A549 (cell line): ENCODE results near the gene GRAMD1A. TPM values are rescaled to one million over a fixed set of nuclear protein-coding genes. Genes with fewer than 3 reads are reported as not detected.

Experiments
- ATAC-seq, 2 experiments: fragments of 200-7000 bp in 1 of 2; fragments of >200 bp in 1 of 2; cut with Nextera tagmentation in 1 of 2; cut with Tn5 transposase in 1 of 2; 3 replicates each; pipeline versions ENCODE4 v1.8.0 to v1.9.1; 2018 to 2020; ENCODE audit warnings: mild to moderate bottlenecking in 1 of 2, moderate library complexity in 1 of 2
- CTCF ChIA-PET: fragments of 300-600 bp; sonication (Branson Sonifier 250); formaldehyde crosslinking; extraction: SDS; loops from one replicate; lab custom pipeline; 2021; ENCODE audit warnings: antibody characterized with exemption, inconsistent platforms; lab: Yijun Ruan, JAX
- POLR2A ChIA-PET: fragments of 350-600 bp; formaldehyde crosslinking; extraction: SDS; loops from one replicate; lab custom pipeline; 2021; ENCODE audit warnings: antibody characterized with exemption, inconsistent platforms; lab: Yijun Ruan, JAX
- DNase-seq, 2 experiments: peaks; one replicate each; pipeline versions ENCODE4 v3.0.0 to v3.0.0-alpha.2; 2011 to 2016; ENCODE audit warnings: low read depth in 1 of 2, low spot score in 1 of 2
- FAIRE-seq: peaks from 2 replicates; lab custom pipeline; 2011; peaks lifted over from hg19 to GRCh38; lab: Jason Lieb, UNC
- H3K27ac ChIP-seq, 2 experiments: fragments of >200 bp; sonication (Bioruptor Twin); formaldehyde crosslinking; 3 replicates each; pipeline ENCODE4 v1.5.1; 2016 to 2017
- H3K4me1 ChIP-seq: fragments of >200 bp; sonication (Bioruptor Twin); formaldehyde crosslinking; 3 replicates; pipeline ENCODE4 v1.6.1; 2016
- H3K4me2 ChIP-seq: fragments of >200 bp; sonication (Bioruptor Twin); formaldehyde crosslinking; 3 replicates; pipeline ENCODE4 v1.6.1; 2016
- H3K4me3 ChIP-seq: fragments of >200 bp; sonication (Bioruptor Twin); formaldehyde crosslinking; 3 replicates; pipeline ENCODE4 v1.5.1; 2016
- H3K9me3 ChIP-seq: fragments of >200 bp; sonication (Bioruptor Twin); formaldehyde crosslinking; 3 replicates; pipeline ENCODE4 v1.6.1; 2016
- BCL3 ChIP-seq: fragments of >200 bp; sonication (Bioruptor Twin); formaldehyde crosslinking; IDR thresholded peaks from 3 replicates; pipeline ENCODE4 v1.6.1; 2016
- BHLHE40 ChIP-seq: IDR thresholded peaks from 2 replicates; pipeline ENCODE4 v1.6.1; 2012; ENCODE audit warnings: low read depth, low read length, inconsistent platforms
- CHD2 ChIP-seq: fragments of 150-350 bp; IDR thresholded peaks from 2 replicates; pipeline ENCODE4 v1.6.1; 2014; ENCODE audit warnings: low read length; ENCODE audit not compliant: partially characterized antibody
- EHF ChIP-seq: fragments of 250-450 bp; sonication (Bioruptor Pico); IDR thresholded peaks from 2 replicates; pipeline ENCODE4 v1.5.0; 2020; ENCODE audit warnings: mild to moderate bottlenecking
- EHMT2 ChIP-seq: fragments of 200-600 bp; sonication (generic); IDR thresholded peaks from 2 replicates; pipeline ENCODE4 v1.6.1; 2016; ENCODE audit warnings: antibody characterized with exemption, low read depth, mild to moderate bottlenecking, moderate library complexity
- EP300 ChIP-seq, 2 experiments: fragments of >200 bp; sonication (Bioruptor Twin); formaldehyde crosslinking; IDR thresholded peaks; 2 replicates in 1 of 2; 3 replicates in 1 of 2; pipeline ENCODE4 v1.6.1; 2016 to 2017
- ESRRA ChIP-seq: fragments of 150-350 bp; IDR thresholded peaks from 2 replicates; pipeline ENCODE4 v1.6.1; 2014; ENCODE audit warnings: mild to moderate bottlenecking, low read length, borderline replicate concordance
- FOSB ChIP-seq: fragments of 250-450 bp; sonication (Bioruptor Pico); IDR thresholded peaks from 2 replicates; pipeline ENCODE4 v1.5.0; 2020; ENCODE audit warnings: mild to moderate bottlenecking, moderate library complexity
- FOSL2 ChIP-seq, 2 experiments: fragments of 450-650 bp in 1 of 2; fragments of >200 bp in 1 of 2; sonication (Bioruptor Twin) in 1 of 2; formaldehyde crosslinking; IDR thresholded peaks; 2 replicates each; pipeline versions ENCODE4 v1.5.0 to v1.6.1; 2016 to 2020; ENCODE audit warnings: mild to moderate bottlenecking in 1 of 2, moderate library complexity in 1 of 2
- GATA3 ChIP-seq: IDR thresholded peaks from 2 replicates; pipeline ENCODE4 v1.6.1; 2012; ENCODE audit warnings: borderline replicate concordance
- HDAC2 ChIP-seq: fragments of 200-600 bp; sonication (generic); IDR thresholded peaks from 2 replicates; pipeline ENCODE4 v1.6.1; 2016
- HEYL ChIP-seq: fragments of 250-450 bp; sonication (Bioruptor Pico); IDR thresholded peaks from 2 replicates; pipeline ENCODE4 v1.8.0; 2021; ENCODE audit warnings: mild to moderate bottlenecking, moderate library complexity
- HOXA7 ChIP-seq: fragments of 250-450 bp; sonication (Bioruptor Pico); IDR thresholded peaks from 2 replicates; pipeline ENCODE4 v1.5.0; 2020; ENCODE audit warnings: mild to moderate bottlenecking, moderate library complexity
- HOXB13 ChIP-seq: fragments of 250-450 bp; sonication (Bioruptor Pico); IDR thresholded peaks from 2 replicates; pipeline ENCODE4 v1.5.0; 2020; ENCODE audit warnings: low read depth, mild to moderate bottlenecking, moderate library complexity
- HOXB5 ChIP-seq: fragments of 250-450 bp; sonication (Bioruptor Pico); IDR thresholded peaks from 2 replicates; pipeline ENCODE4 v1.5.0; 2020; ENCODE audit warnings: mild to moderate bottlenecking, moderate library complexity
- JUN ChIP-seq, 2 experiments: fragments of >200 bp; sonication (Bioruptor Twin); formaldehyde crosslinking; IDR thresholded peaks; 2 replicates in 1 of 2; 3 replicates in 1 of 2; pipeline ENCODE4 v1.6.1; 2016 to 2017
- KDM1A ChIP-seq: fragments of 200-600 bp; sonication (generic); IDR thresholded peaks from 2 replicates; pipeline ENCODE4 v1.6.1; 2016; ENCODE audit warnings: low read depth, mild to moderate bottlenecking
- KDM5A ChIP-seq: fragments of 200-600 bp; sonication (generic); IDR thresholded peaks from 2 replicates; pipeline ENCODE4 v1.6.1; 2016; ENCODE audit warnings: antibody characterized with exemption, mild to moderate bottlenecking
- MAZ ChIP-seq: fragments of 150-350 bp; IDR thresholded peaks from 2 replicates; pipeline ENCODE4 v1.6.1; 2014; ENCODE audit warnings: antibody characterized with exemption, low read depth, low read length, borderline replicate concordance
- NR3C1 ChIP-seq: fragments of >200 bp; sonication (Bioruptor Twin); formaldehyde crosslinking; IDR thresholded peaks from 3 replicates; pipeline ENCODE4 v1.6.1; 2017
- POLR2A ChIP-seq: IDR thresholded peaks from 2 replicates; pipeline ENCODE4 v1.6.1; 2012; ENCODE audit warnings: mild to moderate bottlenecking, low read length
- POLR2AphosphoS2 ChIP-seq: conservative IDR thresholded peaks from 2 replicates; pipeline ENCODE4 v1.6.1; 2012; ENCODE audit warnings: low read length, improper control_type of control experiment, inconsistent platforms
- RARB ChIP-seq: fragments of 250-450 bp; sonication (Bioruptor Pico); IDR thresholded peaks from 2 replicates; pipeline ENCODE4 v1.8.0; 2021; ENCODE audit warnings: mild to moderate bottlenecking, moderate library complexity
- RCOR1 ChIP-seq: fragments of 150-350 bp; IDR thresholded peaks from 2 replicates; pipeline ENCODE4 v1.6.1; 2014; ENCODE audit warnings: antibody characterized with exemption, low read length, low read depth
- REST ChIP-seq: fragments of 200-600 bp; sonication (generic); IDR thresholded peaks from 2 replicates; pipeline ENCODE4 v1.6.1; 2016; ENCODE audit warnings: antibody characterized with exemption, mild to moderate bottlenecking, moderate library complexity
- SMC3 ChIP-seq: fragments of >200 bp; sonication (Bioruptor Twin); formaldehyde crosslinking; IDR thresholded peaks from 3 replicates; pipeline ENCODE4 v1.6.1; 2018; ENCODE audit warnings: inconsistent platforms
- TFCP2L1 ChIP-seq: fragments of 250-450 bp; sonication (Bioruptor Pico); IDR thresholded peaks from 2 replicates; pipeline ENCODE4 v1.5.0; 2021; ENCODE audit warnings: mild to moderate bottlenecking
- ZNF302 ChIP-seq: fragments of 250-450 bp; sonication (Bioruptor Pico); IDR thresholded peaks from 2 replicates; pipeline ENCODE4 v1.9.0; 2021; ENCODE audit warnings: inconsistent platforms, mild to moderate bottlenecking, moderate library complexity
- ZSCAN20 ChIP-seq: fragments of 250-450 bp; sonication (Bioruptor Pico); IDR thresholded peaks from 2 replicates; pipeline ENCODE4 v1.8.0; 2022; ENCODE audit warnings: mild to moderate bottlenecking, moderate library complexity
- WGBS: methylation state at CpG from one replicate; pipeline ENCODE4 v1.1.6; 2017; ENCODE audit errors: missing lambda C conversion rate; 5-methylcytosine and 5-hydroxymethylcytosine counted together
- polyA plus RNA-seq, 4 experiments: library from polyadenylated mRNA; depleted of rRNA in 3 of 4; stranded (reverse); fragments of >200 nt; fragmentation: RNase III in 1 of 4; extraction: RNeasy Plus Mini Kit Qiagen cat#74134 plus additional on column Dnase treatment in 1 of 4; gene quantifications; 2 replicates in 3 of 4; 3 replicates in 1 of 4; pipeline ENCODE4 v1.2.3, GENCODE V29; 2011 to 2017
- TF ChIP-seq, protein P1 (sequence below): fragments of >200 bp; sonication (Bioruptor Twin); formaldehyde crosslinking; IDR thresholded peaks from 2 replicates; pipeline ENCODE4 v1.6.1; 2016
- TF ChIP-seq, protein P2 (sequence below): fragments of 150-350 bp; IDR thresholded peaks from 2 replicates; pipeline ENCODE4 v1.6.1; 2014; ENCODE audit warnings: low read depth, mild to moderate bottlenecking, low read length

Gene GRAMD1A
- polyA plus RNA-seq, 2 of the 4 experiments (the other 2 are of a cell fraction): 128 to 184 TPM

GRCh38 chr19:34994286-34994642 lies 5.9 kb upstream of the GRAMD1A start:
- H3K4me3 ChIP-seq: no peak overlapping the region
- CTCF ChIA-PET: interaction anchor here (0.6 to 61.4 kb wide), 5 partner anchors 5 to 152 kb away, joined by 3 to 1860 read pairs (median 19); partner anchors contain the start of genes GRAMD1A, SCN1B and ZNF792
- no peak for TF ChIP-seq RARB (CRISPR knock-in tag)
- TF ChIP-seq KDM5A: no peak
- no peak for TF ChIP-seq FOSB (CRISPR knock-in tag)
- TF ChIP-seq ESRRA: no peak
- no peak for TF ChIP-seq EP300 (IDR thresholded peaks at IDR 0.05)
- TF ChIP-seq CHD2: no peak
- peak overlapping the region; percentile 77 for H3K4me2 ChIP-seq
- H3K27ac ChIP-seq: peak overlapping the region; percentile 94 to 95
- no peaks in the 10 kb centered on the region for H3K9me3 ChIP-seq
- ATAC-seq (peak; percentile 1 to 4; a peak in 3 of 6 replicates), DNase-seq (no peak), FAIRE-seq (peak; percentile 78)
- peaks cover 57% of the 10 kb centered on the region for H3K4me1 ChIP-seq
- POLR2A ChIA-PET: interaction anchor here (2.8 kb wide), 1 partner anchor 12 kb away, joined by 33 read pairs; no protein-coding TSS in a partner anchor
- 89% methylated on average over 9 of the region's 9 CpGs for whole genome bisulfite sequencing

DNA sequence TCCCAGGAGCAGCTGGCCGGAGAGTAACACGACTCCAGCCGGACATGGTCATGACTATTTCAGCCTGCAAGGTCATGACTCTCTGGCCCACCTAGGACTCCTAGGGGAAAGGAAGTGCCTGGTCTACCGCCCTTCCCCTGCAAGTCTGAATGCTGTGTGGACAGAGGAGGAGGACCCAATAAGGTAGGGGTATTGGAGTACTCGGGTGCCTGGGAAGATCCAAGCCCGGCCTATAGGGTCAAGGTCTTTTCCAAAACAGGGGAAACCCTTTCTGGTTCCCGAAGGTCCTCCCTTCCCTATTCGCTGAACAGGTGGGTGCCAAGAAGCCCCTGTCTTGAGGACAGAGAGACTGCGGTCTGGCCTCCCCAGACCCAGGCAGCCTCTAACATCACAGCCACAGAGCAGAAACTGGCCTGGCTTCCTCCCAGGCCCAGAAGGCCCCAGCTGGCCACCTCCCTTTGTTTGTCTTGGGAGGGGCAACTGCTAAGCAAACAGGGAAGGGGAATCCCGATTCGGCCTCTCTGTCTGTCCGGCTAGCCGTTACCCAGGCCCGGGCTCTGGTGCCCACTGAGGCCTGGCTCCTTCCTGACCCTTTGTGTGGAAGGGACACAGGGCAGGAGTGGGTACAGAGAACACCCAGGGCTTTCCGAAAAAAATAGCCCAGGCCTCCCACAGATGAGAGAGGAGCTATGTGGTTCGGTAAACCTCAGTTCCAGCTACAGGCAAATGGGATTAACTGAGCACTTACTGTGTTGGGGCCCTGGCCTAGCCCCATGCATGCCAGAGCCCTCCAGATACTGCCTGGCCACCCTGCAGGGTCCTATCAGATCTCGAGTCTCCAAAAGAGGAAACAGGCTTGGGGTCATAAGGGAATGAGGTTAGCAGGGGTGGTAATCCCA lies 5.2 kb upstream of the GRAMD1A start:
- H3K4me1 ChIP-seq: peaks cover 57% of the 10 kb centered on the region
- H3K4me3 ChIP-seq: 0 out of 3 replicates have a peak overlapping the region, but pooled peaks have one; percentile 2
- CTCF ChIA-PET: interaction anchor here (0.6 to 61.4 kb wide), 10 partner anchors 5 to 286 kb away, joined by 3 to 1860 read pairs (median 6); partner anchors contain the start of genes GRAMD1A, LGI4, SCN1B and ZNF792
- ATAC-seq (peak; percentile 67 to 83), DNase-seq (peak; percentile 94 to 99), FAIRE-seq (peak; percentile 98)
- H3K9me3 ChIP-seq: no peaks in the 10 kb centered on the region
- POLR2A ChIA-PET: interaction anchor here (2.8 kb wide), 1 partner anchor 12 kb away, joined by 33 read pairs; no protein-coding TSS in a partner anchor
- peak overlapping the region; percentile 77 for H3K4me2 ChIP-seq
- H3K27ac ChIP-seq: peak overlapping the region; percentile 94 to 95
- WGBS: 24% methylated on average over 17 of the region's 17 CpGs
- TF ChIP-seq BCL3 (peak; percentile 90), FOSL2 (IDR thresholded peaks at IDR 0.05) (no peak), FOSL2 (CRISPR knock-in tag; IDR thresholded peaks at IDR 0.05) (peak; percentile 41), HEYL (CRISPR knock-in tag) (0 out of 2 replicates have a peak, but pooled peaks have one; percentile 6), HOXA7 (no peak), HOXB13 (no peak; the same call in 1 of the 2 replicates), TFCP2L1 (CRISPR knock-in tag) (no peak), CHD2 (no peak), BHLHE40 (no peak), EHF (CRISPR knock-in tag) (peak; percentile 86), JUN (IDR thresholded peaks at IDR 0.05) (peak; percentile 62 to 69; a peak in 4 of 5 replicates), POLR2A (peak; percentile 56), MAZ (peak; percentile 95), REST (no peak), NR3C1 (no peak), ZSCAN20 (CRISPR knock-in tag) (no peak), RARB (CRISPR knock-in tag) (no peak), GATA3 (peak; percentile 74), ZNF302 (CRISPR knock-in tag) (no peak), HDAC2 (no peak), HOXB5 (peak; percentile 84), KDM1A (no peak), SMC3 (peak; percentile 38; the same call in 2 of the 3 replicates), EHMT2 (no peak), POLR2AphosphoS2 (no peak), RCOR1 (0 out of 2 replicates have a peak, but pooled peaks have one; percentile 29), EP300 (IDR thresholded peaks at IDR 0.05) (peak; percentile 15 to 52; a peak in 2 of 5 replicates)
- TF ChIP-seq, protein P1, sequence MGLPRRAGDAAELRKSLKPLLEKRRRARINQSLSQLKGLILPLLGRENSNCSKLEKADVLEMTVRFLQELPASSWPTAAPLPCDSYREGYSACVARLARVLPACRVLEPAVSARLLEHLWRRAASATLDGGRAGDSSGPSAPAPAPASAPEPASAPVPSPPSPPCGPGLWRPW: no peak
- TF ChIP-seq, protein P2, sequence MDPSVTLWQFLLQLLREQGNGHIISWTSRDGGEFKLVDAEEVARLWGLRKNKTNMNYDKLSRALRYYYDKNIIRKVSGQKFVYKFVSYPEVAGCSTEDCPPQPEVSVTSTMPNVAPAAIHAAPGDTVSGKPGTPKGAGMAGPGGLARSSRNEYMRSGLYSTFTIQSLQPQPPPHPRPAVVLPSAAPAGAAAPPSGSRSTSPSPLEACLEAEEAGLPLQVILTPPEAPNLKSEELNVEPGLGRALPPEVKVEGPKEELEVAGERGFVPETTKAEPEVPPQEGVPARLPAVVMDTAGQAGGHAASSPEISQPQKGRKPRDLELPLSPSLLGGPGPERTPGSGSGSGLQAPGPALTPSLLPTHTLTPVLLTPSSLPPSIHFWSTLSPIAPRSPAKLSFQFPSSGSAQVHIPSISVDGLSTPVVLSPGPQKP: no peak
